Mucosa of stomach (tissue), 1 donor: Measurements from ENCODE around the gene SULT2B1.

Source experiments
- H3K27me3 ChIP-seq: one replicate; pipeline ENCODE4 v1.7.0; 2013; ENCODE audit warnings: mild to moderate bottlenecking, low read length; ENCODE audit not compliant: control insufficient read depth, insufficient read depth
- H3K36me3 ChIP-seq: one replicate; pipeline ENCODE4 v1.7.0; 2013; ENCODE audit warnings: low read length; ENCODE audit not compliant: control insufficient read depth, insufficient read depth
- H3K4me1 ChIP-seq: one replicate; pipeline ENCODE4 v1.7.0; 2013; ENCODE audit warnings: mild to moderate bottlenecking, low read length; ENCODE audit not compliant: control insufficient read depth, insufficient read depth
- H3K4me3 ChIP-seq: one replicate; pipeline ENCODE4 v1.7.0; 2013; ENCODE audit warnings: low read length
- H3K9ac ChIP-seq: one replicate; pipeline ENCODE4 v1.7.0; 2013; ENCODE audit warnings: mild to moderate bottlenecking, low read length, moderate library complexity
- H3K9me3 ChIP-seq: one replicate; pipeline ENCODE4 v1.7.0; 2013; ENCODE audit warnings: mild to moderate bottlenecking, low read length, moderate library complexity; ENCODE audit not compliant: control insufficient read depth
- donor health status: Pancreatic carcinoma.

The SULT2B1 gene

DNA sequence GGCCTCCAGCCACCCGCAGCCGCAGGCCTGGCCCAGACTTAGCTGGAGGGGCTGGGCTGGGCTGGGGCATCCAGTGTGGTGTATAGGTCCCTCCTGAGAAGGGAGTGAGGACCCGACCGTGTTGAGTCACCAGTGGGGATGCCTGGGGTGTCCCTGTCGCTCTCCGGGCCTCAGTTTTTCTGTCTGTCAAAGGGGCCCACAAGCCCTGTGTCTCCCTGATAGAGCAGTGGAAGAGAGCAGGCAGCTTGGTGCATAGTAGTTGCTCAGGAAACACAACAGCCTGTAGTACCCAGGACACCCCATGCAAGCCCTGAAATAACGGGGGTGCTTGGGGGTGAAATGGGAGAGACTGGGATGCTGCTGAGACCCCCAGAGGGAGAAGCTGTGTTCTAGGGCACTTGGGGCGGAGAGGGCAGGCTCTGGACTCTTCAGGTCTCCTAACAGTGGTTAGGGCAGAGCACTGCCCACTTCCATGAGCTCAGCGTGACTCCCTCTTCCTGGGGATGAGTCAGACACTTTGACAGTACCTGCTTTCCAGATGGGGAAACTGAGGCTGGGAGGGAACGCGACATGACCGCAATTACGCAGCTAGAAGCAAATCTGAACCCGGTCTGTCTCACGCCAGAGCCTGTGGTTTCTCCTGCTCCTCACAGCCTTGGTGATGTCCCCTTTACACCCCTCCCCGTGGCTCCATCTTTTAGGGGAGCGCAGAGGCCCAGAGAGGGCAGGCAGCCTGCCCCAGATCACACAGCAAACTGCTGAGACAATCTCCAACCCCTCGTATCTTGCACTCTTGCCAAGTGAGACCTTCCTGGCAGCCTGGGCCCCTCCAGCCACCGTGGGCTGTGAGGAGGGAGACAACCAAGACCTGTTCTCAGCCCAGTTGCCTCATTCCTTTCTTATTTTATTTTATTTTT, 692 bp downstream of the SULT2B1 start:
- no peaks in the 10 kb centered on the region for H3K9me3 ChIP-seq
- H3K36me3 ChIP-seq: no peaks in the 10 kb centered on the region
- H3K4me1 ChIP-seq: peaks cover 18% of the 10 kb centered on the region
- no peak overlapping the region for H3K9ac ChIP-seq
- H3K4me3 ChIP-seq: no peak overlapping the region
- peaks cover 7% of the 10 kb centered on the region for H3K27me3 ChIP-seq

DNA sequence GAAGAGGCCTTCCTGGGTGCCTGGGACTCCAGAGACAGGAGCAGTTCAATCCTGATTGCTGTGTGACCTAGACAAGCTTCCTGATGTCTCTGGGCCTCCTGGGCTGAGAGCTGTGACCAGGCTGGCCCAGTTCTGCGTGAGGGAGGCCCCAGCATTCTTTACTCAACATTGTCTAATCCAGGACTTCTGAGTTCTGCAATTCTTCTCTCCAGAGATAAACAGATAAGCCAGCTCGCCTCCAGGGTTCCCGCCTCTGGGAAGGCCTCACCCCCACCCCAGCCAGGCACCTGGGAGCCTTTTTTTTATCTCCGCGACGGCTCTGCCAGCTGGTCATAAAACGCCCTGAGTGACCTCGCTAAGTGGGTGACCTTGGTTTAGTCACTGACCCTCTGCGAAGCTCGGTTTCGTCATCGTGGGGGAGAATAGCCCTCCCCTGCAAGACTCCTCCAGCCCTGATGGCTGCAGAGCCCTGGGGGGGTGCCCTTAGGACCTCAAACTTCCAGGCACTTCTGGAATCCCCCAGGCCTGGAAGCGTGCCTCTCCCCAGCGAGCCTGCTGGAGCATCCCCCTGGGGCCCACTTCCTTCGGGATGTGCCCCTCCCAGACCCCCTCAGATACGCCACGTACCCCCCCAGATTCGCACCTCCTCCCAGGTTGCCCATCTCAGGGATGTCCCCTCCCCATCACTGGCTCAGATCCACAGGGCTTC, 1.9 kb downstream of the SULT2B1 start:
- no peak overlapping the region for H3K4me3 ChIP-seq
- no peak overlapping the region for H3K9ac ChIP-seq
- H3K9me3 ChIP-seq: no peaks in the 10 kb centered on the region
- H3K27me3 ChIP-seq: peaks cover 7% of the 10 kb centered on the region
- H3K36me3 ChIP-seq: no peaks in the 10 kb centered on the region
- H3K4me1 ChIP-seq: peaks cover 23% of the 10 kb centered on the region

DNA sequence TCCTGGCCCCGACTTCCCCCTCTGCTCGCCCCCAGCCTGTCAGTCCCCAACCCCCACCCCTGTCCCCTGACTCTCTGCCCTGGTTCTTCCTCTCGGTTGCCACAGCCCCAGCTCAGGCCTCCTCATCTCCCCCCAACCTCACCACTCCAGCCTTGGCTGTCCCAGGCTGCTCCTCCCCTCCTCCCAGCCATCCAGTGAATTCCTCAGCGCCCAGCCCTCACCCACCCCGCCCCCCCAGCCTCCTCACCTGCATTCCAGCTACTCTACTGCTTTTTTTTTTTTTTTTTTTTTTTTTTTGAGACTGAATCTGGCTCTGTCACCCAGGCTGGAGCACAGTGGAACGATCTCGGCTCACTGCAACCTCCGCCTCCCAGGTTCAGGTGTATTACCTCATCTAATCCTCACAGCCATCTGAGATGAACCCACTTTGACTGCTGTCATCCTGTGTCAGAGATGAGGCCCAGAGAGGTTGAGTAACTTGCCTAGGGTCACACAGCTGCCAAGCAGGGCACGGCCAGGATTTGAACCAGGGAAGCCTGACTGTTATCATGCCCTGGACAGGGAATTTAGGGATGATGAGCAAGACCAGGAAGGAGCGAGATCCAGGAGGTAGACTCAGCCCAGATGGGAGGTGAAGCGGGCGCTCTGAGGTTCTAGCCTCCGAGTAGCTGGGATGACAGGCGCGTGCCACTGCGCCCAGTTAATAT, 2.6 kb downstream of the SULT2B1 start:
- no peaks in the 10 kb centered on the region for H3K36me3 ChIP-seq
- H3K4me3 ChIP-seq: no peak overlapping the region
- H3K4me1 ChIP-seq: peaks cover 23% of the 10 kb centered on the region
- H3K27me3 ChIP-seq: peaks cover 7% of the 10 kb centered on the region
- no peaks in the 10 kb centered on the region for H3K9me3 ChIP-seq
- H3K9ac ChIP-seq: no peak overlapping the region

DNA sequence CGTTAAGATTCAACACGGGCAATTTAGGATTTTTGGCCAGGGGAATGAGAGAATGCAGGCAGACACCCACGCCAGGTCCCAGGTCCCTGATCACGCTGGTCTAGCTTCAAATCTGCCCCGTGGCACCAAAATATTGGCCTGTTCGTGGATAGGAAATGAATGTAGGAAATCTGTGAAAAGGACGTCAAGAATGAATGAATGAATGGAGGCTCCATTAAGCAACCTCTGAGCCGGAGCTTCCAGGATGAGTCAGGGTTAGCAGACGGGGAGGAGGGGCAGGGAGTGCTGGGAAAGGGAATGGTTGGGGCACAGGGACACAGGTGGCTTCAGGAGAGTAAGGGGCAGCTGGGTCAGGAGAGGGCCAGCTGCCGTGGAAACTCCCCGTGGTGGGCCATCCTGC, 4.2 kb downstream of the SULT2B1 start:
- Histone ChIP-seq H3K9me3 (no peaks in the 10 kb centered on the region), H3K27me3 (peaks cover 7% of the 10 kb centered on the region), H3K36me3 (no peaks in the 10 kb centered on the region), H3K4me1 (peaks cover 21% of the 10 kb centered on the region), H3K9ac (no peak overlapping the region), H3K4me3 (no peak overlapping the region)

DNA sequence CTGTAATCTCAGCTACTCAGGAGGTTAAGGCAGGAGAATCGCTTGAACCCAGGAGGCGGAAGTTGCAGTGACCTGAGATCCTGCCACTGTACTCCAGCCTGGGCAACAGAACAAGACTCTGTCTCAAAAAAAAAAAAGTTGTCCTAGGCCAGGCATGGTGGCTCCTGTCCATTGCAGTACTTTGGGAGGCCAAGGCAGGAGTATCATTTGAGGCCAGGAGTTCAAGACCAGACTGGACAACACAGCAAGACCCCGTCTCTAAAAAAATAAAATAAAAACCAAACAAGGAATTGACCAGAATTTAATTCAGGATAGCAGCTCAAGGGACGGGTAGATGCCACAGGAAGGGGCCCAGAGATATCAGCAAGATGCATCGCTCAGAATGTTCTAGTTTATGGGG, 4.9 kb downstream of the SULT2B1 start:
- H3K4me1 ChIP-seq: peaks cover 14% of the 10 kb centered on the region
- no peaks in the 10 kb centered on the region for H3K9me3 ChIP-seq
- peaks cover 7% of the 10 kb centered on the region for H3K27me3 ChIP-seq
- no peaks in the 10 kb centered on the region for H3K36me3 ChIP-seq
- no peak overlapping the region for H3K4me3 ChIP-seq
- H3K9ac ChIP-seq: no peak overlapping the region

DNA sequence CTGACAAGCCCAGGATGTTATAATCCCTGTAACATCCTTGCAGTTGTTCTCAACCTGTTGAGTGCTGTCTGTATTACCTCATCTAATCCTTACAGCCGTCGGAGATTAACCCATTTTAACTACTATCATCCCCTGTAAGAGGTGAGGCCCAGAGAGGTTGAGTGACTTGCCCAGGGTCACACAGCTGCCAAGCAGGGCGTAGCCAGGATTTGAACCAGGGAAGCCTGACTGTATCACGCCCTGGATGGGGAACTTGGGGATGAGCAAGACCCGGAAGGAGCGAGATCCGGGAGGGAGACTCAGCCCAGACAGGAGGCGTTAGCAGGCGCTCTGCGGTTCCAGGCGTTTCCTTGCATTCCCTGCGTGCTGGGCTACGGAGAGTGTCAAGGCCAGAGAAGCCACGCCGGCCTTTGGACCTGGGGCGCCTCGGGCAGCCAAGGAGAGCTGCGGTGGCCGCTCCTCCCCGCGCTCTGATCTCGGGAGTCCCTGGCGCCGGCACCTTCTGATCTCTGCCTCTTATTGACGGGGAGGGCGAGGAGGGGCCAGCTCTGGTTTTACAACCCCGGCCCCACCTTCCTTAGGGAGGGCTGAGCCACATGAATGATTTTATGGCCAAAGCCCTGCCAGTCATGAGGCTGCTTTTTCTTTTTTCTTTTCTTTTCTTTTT, 6.2 kb downstream of the SULT2B1 start:
- Histone ChIP-seq H3K4me1 (peaks cover 4% of the 10 kb centered on the region), H3K4me3 (no peak overlapping the region)

DNA sequence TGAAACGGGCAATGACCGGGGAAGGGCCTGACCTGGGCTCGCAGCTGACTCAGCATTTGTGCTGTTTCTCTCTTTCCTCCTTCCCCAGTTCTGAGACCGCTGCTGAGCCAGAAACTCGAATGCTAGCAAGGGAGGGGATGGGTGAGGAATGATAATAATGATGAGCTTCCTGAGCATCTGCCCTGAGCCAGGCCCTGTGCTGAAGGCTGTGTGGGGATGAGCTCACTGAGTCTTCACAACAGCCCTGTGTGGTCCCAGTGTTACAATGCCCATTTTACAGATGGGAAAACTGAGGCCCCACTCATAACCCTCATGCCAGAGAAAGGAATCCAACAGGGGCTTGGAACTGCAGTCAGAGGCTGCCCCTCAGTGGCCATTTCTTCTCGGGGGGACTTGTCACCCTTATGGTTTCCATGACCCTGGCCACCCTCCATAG, 8.1 kb downstream of the SULT2B1 start:
- H3K4me1 ChIP-seq: peaks cover 4% of the 10 kb centered on the region
- no peak overlapping the region for H3K4me3 ChIP-seq

More for the DNA sequence above, 6.2 kb downstream of the SULT2B1 start:
- no peaks in the 10 kb centered on the region for H3K27me3 ChIP-seq
- no peaks in the 10 kb centered on the region for H3K36me3 ChIP-seq
- H3K9me3 ChIP-seq: no peaks in the 10 kb centered on the region
- peak overlapping the region; percentile 34 for H3K9ac ChIP-seq

DNA sequence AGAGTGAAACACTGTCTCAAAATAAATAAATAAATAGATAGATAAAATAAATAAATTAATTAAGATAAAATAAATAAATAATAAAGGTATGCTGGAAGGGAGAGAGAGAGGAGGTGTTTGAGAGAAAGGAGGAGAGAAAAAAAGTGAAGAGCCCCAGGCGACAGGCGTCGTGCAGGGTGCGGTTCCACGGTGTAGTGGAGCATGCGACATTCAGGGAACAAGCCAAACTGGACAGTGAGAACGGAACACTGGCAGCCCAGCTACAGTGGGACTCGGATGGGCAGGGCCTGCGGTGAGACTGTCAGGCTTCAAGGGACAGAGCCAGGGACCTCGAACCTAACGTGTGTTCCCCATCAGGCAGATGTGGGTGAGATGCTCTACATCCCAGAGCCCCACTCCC, 9.4 kb downstream of the SULT2B1 start:
- H3K9me3 ChIP-seq: no peaks in the 10 kb centered on the region
- no peaks in the 10 kb centered on the region for H3K36me3 ChIP-seq
- peaks cover 4% of the 10 kb centered on the region for H3K4me1 ChIP-seq
- H3K9ac ChIP-seq: no peak overlapping the region
- H3K4me3 ChIP-seq: no peak overlapping the region
- no peaks in the 10 kb centered on the region for H3K27me3 ChIP-seq

More for the DNA sequence above, 8.1 kb downstream of the SULT2B1 start:
- H3K36me3 ChIP-seq: no peaks in the 10 kb centered on the region
- H3K27me3 ChIP-seq: no peaks in the 10 kb centered on the region
- H3K9ac ChIP-seq: no peak overlapping the region
- no peaks in the 10 kb centered on the region for H3K9me3 ChIP-seq

DNA sequence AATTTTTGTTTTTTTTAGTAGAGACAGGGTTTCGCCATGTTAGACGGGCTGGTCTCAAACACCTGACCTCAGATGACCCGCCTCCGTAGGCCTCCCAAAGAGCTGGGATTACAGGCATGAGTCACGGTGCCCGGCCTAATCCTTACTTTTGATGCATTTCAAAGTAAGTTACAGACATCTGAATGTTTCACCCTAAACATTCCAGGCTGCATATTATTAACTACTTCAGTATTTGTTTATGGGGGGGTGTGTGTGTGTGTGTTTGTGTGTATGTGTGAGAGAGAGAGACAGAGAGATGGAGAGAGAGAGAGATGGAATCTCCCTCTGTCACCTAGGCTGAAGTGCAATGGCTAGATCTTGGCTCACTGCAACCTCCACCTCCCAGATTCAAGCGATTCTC, 13.1 kb downstream of the SULT2B1 start:
- Histone ChIP-seq H3K9ac (no peak overlapping the region), H3K9me3 (no peaks in the 10 kb centered on the region), H3K36me3 (no peaks in the 10 kb centered on the region), H3K27me3 (no peaks in the 10 kb centered on the region), H3K4me3 (no peak overlapping the region), H3K4me1 (peaks cover 12% of the 10 kb centered on the region)

DNA sequence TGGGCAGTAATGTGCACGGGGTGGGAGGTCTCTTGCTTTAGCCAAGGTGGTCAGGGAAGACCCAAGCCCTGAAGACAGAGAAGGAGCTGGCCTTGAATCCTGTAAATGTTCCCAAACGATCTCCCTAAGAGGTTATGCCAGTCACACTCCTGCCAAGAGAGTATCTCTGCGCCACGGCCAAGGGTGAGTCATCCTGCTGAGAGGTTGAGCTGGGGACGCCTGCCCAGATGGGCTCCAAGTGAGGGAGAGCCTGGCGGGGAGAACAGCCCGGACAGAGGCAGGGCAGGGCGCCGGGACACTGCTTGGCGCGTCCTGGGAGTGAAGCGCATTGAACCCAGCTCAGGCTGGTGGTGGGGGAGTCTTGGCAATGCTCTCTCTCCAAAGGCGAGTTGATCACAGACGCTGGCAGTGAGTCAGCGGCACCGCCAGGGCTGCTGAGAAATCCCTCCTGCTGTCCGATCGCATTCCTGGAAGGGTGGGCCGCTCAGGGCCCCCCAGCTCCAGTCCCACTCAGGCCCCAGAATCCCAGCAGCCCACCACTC, 16.4 kb downstream of the SULT2B1 start:
- H3K9ac ChIP-seq: peak overlapping the region; percentile 45
- H3K36me3 ChIP-seq: no peaks in the 10 kb centered on the region
- H3K4me3 ChIP-seq: peak overlapping the region; percentile 14
- no peaks in the 10 kb centered on the region for H3K9me3 ChIP-seq
- H3K4me1 ChIP-seq: peaks cover 19% of the 10 kb centered on the region
- H3K27me3 ChIP-seq: no peaks in the 10 kb centered on the region

DNA sequence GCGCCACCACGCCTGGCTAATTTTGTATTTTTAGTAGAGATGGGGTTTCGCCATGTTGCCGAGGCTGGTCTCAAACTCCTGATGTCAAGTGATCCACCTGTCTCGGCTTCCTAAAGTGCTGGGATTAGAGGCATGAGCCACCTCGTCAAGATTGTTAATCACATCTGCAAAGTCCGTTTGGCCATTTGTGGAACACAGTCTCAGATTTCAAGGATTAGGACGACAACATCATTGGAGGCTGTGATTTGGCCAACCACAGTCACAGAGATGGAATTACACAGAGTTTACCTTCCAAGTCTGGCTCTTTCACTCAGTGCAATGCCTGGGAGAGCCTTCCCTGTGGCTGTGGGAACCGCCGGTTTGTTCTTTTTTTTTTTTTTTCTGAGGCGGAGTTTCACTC, 17.8 kb downstream of the SULT2B1 start:
- no peak overlapping the region for H3K9ac ChIP-seq
- H3K4me1 ChIP-seq: peaks cover 30% of the 10 kb centered on the region
- no peaks in the 10 kb centered on the region for H3K9me3 ChIP-seq
- H3K4me3 ChIP-seq: no peak overlapping the region
- H3K36me3 ChIP-seq: no peaks in the 10 kb centered on the region
- H3K27me3 ChIP-seq: no peaks in the 10 kb centered on the region
